Thyroid gland (tissue), 4 donors: Measurements from ENCODE around the gene NAV2.

Experiments
- POLR2A ChIP-seq, 2 donors: fragments of 450-650 bp; IDR thresholded peaks; one replicate each; pipeline ENCODE4 v1.6.1; 2017; ENCODE audit warnings: antibody characterized with exemption in 2 of 2, mild to moderate bottlenecking in 2 of 2, moderate library complexity in 1 of 2
- TF ChIP-seq, protein P1 (sequence below), 6 experiments: fragments of 200-600 bp in 3 of 6; fragments of 450-650 bp in 3 of 6; sonication (generic) in 3 of 6; IDR thresholded peaks; one replicate each; pipeline ENCODE4 v1.5.1; 2016 to 2019; ENCODE audit warnings: antibody characterized with exemption in 6 of 6, mild to moderate bottlenecking in 2 of 6, inconsistent platforms in 1 of 6, moderate library complexity in 1 of 6

DNA sequence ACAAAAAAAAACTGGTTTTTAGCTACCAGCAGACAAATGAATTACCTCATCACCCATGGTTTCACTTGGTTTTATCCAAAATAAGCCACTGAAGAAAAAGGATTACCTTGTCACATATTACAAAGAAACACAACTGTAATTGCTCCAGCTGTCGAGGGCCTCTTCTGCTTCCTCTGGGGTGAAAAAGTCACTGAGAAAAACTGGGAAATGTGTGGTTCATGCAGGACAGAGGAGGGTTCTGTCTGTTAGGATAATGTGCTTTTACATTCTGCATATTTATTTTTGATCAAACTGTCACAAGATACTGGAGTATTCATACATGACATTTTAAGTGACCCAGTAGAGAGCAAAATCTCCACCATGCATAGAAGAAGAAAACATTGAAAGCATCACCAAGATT, 211.7 kb downstream of the NAV2 start:
- TF ChIP-seq, protein P1, sequence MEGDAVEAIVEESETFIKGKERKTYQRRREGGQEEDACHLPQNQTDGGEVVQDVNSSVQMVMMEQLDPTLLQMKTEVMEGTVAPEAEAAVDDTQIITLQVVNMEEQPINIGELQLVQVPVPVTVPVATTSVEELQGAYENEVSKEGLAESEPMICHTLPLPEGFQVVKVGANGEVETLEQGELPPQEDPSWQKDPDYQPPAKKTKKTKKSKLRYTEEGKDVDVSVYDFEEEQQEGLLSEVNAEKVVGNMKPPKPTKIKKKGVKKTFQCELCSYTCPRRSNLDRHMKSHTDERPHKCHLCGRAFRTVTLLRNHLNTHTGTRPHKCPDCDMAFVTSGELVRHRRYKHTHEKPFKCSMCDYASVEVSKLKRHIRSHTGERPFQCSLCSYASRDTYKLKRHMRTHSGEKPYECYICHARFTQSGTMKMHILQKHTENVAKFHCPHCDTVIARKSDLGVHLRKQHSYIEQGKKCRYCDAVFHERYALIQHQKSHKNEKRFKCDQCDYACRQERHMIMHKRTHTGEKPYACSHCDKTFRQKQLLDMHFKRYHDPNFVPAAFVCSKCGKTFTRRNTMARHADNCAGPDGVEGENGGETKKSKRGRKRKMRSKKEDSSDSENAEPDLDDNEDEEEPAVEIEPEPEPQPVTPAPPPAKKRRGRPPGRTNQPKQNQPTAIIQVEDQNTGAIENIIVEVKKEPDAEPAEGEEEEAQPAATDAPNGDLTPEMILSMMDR (IDR thresholded peaks at IDR 0.05): no peak
- no peak for TF ChIP-seq POLR2A (IDR thresholded peaks at IDR 0.05)
